GM21619 (cell line): Measurements from ENCODE around the gene LMOD3.

ENCODE experiments used
- ATAC-seq: cut with Tn5 transposase; IDR thresholded peaks from one replicate; pipeline ENCODE4 v1.9.1; 2021; ENCODE audit not compliant: unreplicated experiment

The LMOD3 gene

DNA sequence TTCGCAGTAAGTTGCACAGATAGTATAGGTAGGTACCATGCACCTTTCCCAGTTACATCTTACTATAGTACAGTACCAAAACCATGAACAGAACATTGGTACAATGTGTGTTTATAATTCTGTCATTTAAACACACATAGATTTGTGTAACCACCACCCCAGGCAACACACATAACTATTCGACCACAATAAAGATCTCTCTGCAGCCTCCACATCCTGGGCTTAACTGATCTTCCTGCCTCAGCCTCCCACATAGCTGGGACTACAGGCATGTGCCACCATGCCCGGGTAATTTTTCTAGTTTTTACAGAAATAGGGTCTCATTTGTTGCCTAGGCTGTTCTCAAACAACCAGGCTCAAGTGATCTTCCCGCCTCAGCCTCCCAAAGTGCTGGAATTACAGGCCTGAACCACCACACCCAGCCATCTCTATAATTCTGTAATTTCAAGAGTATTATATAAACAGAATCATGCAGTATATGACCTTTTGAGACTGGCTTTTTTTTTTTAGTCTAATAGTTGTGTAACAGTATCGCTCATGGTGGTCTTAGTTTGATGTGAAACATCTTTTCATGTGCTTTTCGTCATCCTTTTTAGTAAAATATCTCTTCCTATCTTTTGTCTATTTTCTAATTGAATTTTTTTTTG, 57.0 kb downstream of the LMOD3 start:
- ATAC-seq = no peak

GRCh38 chr3:69063636-69064035, 58.8 kb downstream of the LMOD3 start:
- ATAC-seq = no peak

DNA sequence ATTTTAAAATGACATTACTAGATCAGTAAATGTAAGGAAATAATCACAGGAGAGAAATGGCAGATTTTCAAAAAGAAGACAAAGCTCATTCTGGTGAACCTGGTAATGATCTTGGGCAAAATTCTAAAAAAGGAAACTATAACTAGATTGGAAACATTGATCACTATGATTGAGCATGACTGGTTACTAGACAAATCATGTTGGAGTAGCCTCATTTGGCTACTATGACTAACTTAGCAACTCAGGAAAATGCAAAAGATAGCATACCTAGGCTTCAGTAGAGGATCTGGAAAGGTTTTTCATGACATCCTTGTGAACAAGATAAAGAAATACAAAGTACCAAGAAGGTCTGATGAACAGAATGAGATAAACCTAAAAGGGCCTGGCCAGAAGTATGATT, 62.7 kb downstream of the LMOD3 start:
- no peak for ATAC-seq

DNA sequence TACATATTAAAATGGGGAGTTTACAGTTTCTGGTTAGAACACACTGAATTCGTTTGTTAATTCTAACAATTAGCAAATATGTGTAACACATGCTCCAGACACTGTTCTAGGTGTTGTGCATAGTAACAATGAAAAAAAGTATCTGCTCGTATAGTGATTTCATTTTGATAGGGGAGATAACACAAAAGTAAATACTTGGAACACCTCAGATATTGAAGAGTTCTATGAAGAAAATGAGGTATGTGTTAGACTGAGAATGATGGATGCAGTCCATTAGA, 63.5 kb downstream of the LMOD3 start:
- ATAC-seq = no peak

- ATAC-seq = peak; percentile 100
Measured at GRCh38 chr3:69058180-69058946, 64.0 kb downstream of the LMOD3 start.
